Osteocyte (in vitro differentiated cells): ENCODE results near the gene SOX18. TPM values are rescaled to one million over a fixed set of nuclear protein-coding genes. Genes with fewer than 3 reads are reported as not detected.

Source experiments
- DNase-seq: peaks from one replicate; pipeline ENCODE4 v3.0.0; 2021; ENCODE audit warnings: mixed read lengths; ENCODE audit not compliant: unreplicated experiment; ENCODE audit errors: extremely low spot score
- H3K27ac Mint-ChIP-seq: one replicate; pipeline ENCODE4 v1.8.0; 2021; ENCODE audit warnings: mild to moderate bottlenecking, mixed read lengths; ENCODE audit not compliant: unreplicated experiment
- H3K27me3 Mint-ChIP-seq: one replicate; pipeline ENCODE4 v1.8.0; 2021; ENCODE audit warnings: mixed read lengths; ENCODE audit not compliant: unreplicated experiment
- H3K36me3 Mint-ChIP-seq: one replicate; pipeline ENCODE4 v1.8.0; 2021; ENCODE audit warnings: mixed read lengths; ENCODE audit not compliant: unreplicated experiment
- H3K4me1 Mint-ChIP-seq: one replicate; pipeline ENCODE4 v1.8.0; 2021; ENCODE audit warnings: mixed read lengths; ENCODE audit not compliant: unreplicated experiment
- H3K4me3 Mint-ChIP-seq: one replicate; pipeline ENCODE4 v1.8.0; 2021; ENCODE audit warnings: mild to moderate bottlenecking, moderate library complexity, mixed read lengths; ENCODE audit not compliant: unreplicated experiment
- H3K9me3 Mint-ChIP-seq: one replicate; pipeline ENCODE4 v1.8.0; 2021; ENCODE audit warnings: mixed read lengths; ENCODE audit not compliant: unreplicated experiment
- CTCF ChIP-seq: fragments of 200-600 bp; sonication (generic); IDR thresholded peaks from 2 replicates; pipeline ENCODE4 v1.5.0; 2021; ENCODE audit warnings: antibody characterized with exemption, mild to moderate bottlenecking, moderate library complexity
- total RNA-seq: library from RNA; stranded (reverse); gene quantifications from 2 replicates; pipeline ENCODE4 v1.2.1, GENCODE V29; 2021

SOX18 gene
- total RNA-seq, 1 donor from 2014 or later: 1.2 TPM

GRCh38 chr20:64065974-64066343, 16.5 kb upstream of the SOX18 start:
- Mint-ChIP-seq H3K9me3 (no peaks in the 10 kb centered on the region), H3K4me3 (peak overlapping the region; percentile 18), H3K36me3 (no peaks in the 10 kb centered on the region), H3K4me1 (peaks cover 20% of the 10 kb centered on the region), H3K27me3 (no peaks in the 10 kb centered on the region), H3K27ac (no peak overlapping the region)
- TF ChIP-seq CTCF: no peak
- no peak for DNase-seq

- Mint-ChIP-seq H3K36me3 (no peaks in the 10 kb centered on the region), H3K4me3 (peak overlapping the region; percentile 18), H3K27ac (no peak overlapping the region), H3K9me3 (no peaks in the 10 kb centered on the region), H3K4me1 (peaks cover 20% of the 10 kb centered on the region), H3K27me3 (no peaks in the 10 kb centered on the region)
- TF ChIP-seq CTCF: no peak
- DNase-seq: no peak
Measured at GRCh38 chr20:64065062-64065973, 15.9 kb upstream of the SOX18 start.

GRCh38 chr20:64064145-64064698, 14.8 kb upstream of the SOX18 start:
- H3K27ac Mint-ChIP-seq: peak overlapping the region; percentile 72
- no peak for DNase-seq
- peak overlapping the region; percentile 86 for H3K4me3 Mint-ChIP-seq

GRCh38 chr20:64063389-64064144, 14.1 kb upstream of the SOX18 start:
- TF ChIP-seq CTCF: no peak
- DNase-seq: no peak
- Mint-ChIP-seq H3K27me3 (no peaks in the 10 kb centered on the region), H3K4me3 (peak overlapping the region; percentile 86), H3K4me1 (peaks cover 26% of the 10 kb centered on the region), H3K9me3 (no peaks in the 10 kb centered on the region), H3K36me3 (no peaks in the 10 kb centered on the region), H3K27ac (peak overlapping the region; percentile 72)

More at GRCh38 chr20:64064145-64064698, 14.8 kb upstream of the SOX18 start:
- Mint-ChIP-seq H3K4me1 (peaks cover 23% of the 10 kb centered on the region), H3K36me3 (no peaks in the 10 kb centered on the region), H3K27me3 (no peaks in the 10 kb centered on the region), H3K9me3 (no peaks in the 10 kb centered on the region)
- no peak for TF ChIP-seq CTCF
